ENCODE measurements around the gene SERPINF2. TPM values are rescaled to one million over a fixed set of nuclear protein-coding genes. Genes with fewer than 3 reads are reported as not detected.
"Not testable (repeated sequence)": the region's sequence is repeated elsewhere in the genome, so short reads cannot be mapped to it uniquely, and the experiment has no call there.

The SERPINF2 gene
- total and polyA plus RNA-seq, 8 donors = 2.6 to 32.6 (median 3.5) TPM

GRCh38 chr17:1792495-1793446 lies 50.1 kb downstream of the SERPINF2 start:
- DNase-seq (no peak), ATAC-seq (no peak)
- TF ChIP-seq CTCF (IDR thresholded peaks at IDR 0.05) = no peak
- no peaks in the 10 kb centered on the region for H3K27me3 ChIP-seq
- intact Hi-C loops (cut with DNase I) = no loop called here
- H3K4me3 ChIP-seq = no peak overlapping the region
- no peak overlapping the region for H3K27ac ChIP-seq
- peaks cover 0 to 8% of the 10 kb centered on the region in 2 donors for H3K36me3 ChIP-seq
- no peaks in the 10 kb centered on the region for H3K9me3 ChIP-seq
- peaks cover under 1 to 4% of the 10 kb centered on the region in 2 donors for H3K4me1 ChIP-seq

- no peak overlapping the region for H3K27ac ChIP-seq
- intact Hi-C loops (cut with DNase I) = no loop called here
These were observed 50.8 kb downstream of the SERPINF2 start for GRCh38 chr17:1793447-1793806.

GRCh38 chr17:1796800-1797199 lies 54.1 kb downstream of the SERPINF2 start:
- Histone ChIP-seq H3K9me3 (no peaks in the 10 kb centered on the region), H3K36me3 (peaks cover 0 to 36% of the 10 kb centered on the region in 2 donors), H3K27ac (no peak overlapping the region), H3K4me3 (no peak overlapping the region), H3K4me1 (no peaks in the 10 kb centered on the region), H3K27me3 (no peaks in the 10 kb centered on the region)
- DNase-seq = no peak
- intact Hi-C loops (cut with DNase I) = no loop called here
- no peak for TF ChIP-seq CTCF (IDR thresholded peaks at IDR 0.05)
- no peak for ATAC-seq

More at GRCh38 chr17:1793447-1793806, 50.8 kb downstream of the SERPINF2 start:
- peaks cover 0 to 15% of the 10 kb centered on the region in 2 donors for H3K36me3 ChIP-seq
- no peaks in the 10 kb centered on the region for H3K9me3 ChIP-seq
- TF ChIP-seq CTCF (IDR thresholded peaks at IDR 0.05) = no peak
- no peaks in the 10 kb centered on the region for H3K27me3 ChIP-seq
- no peaks in the 10 kb centered on the region for H3K4me1 ChIP-seq
- H3K4me3 ChIP-seq = no peak overlapping the region
- no peak for ATAC-seq
- DNase-seq = no peak

- no peak for TF ChIP-seq CTCF (IDR thresholded peaks at IDR 0.05)
- H3K27ac ChIP-seq = no peak overlapping the region
- peaks cover 0 to 32% of the 10 kb centered on the region in 2 donors for H3K36me3 ChIP-seq
- H3K27me3 ChIP-seq = no peaks in the 10 kb centered on the region
- no peaks in the 10 kb centered on the region for H3K9me3 ChIP-seq
- H3K4me1 ChIP-seq = no peaks in the 10 kb centered on the region
- ATAC-seq (no peak), DNase-seq (no peak)
- intact Hi-C loops (cut with DNase I) = no loop called here
- no peak overlapping the region for H3K4me3 ChIP-seq
These were observed 54.7 kb downstream of the SERPINF2 start for GRCh38 chr17:1797323-1797722.

GRCh38 chr17:1797846-1798245 lies 55.2 kb downstream of the SERPINF2 start:
- intact Hi-C loops (cut with DNase I); ATAC-seq: not testable (repeated sequence)

More at GRCh38 chr17:1797846-1798245, 55.2 kb downstream of the SERPINF2 start:
- H3K4me1 ChIP-seq, DNase-seq, H3K4me3 ChIP-seq, H3K9me3 ChIP-seq, H3K27me3 ChIP-seq, H3K27ac ChIP-seq: not testable (repeated sequence)
- H3K36me3 ChIP-seq = peaks cover 0 to 34% of the 10 kb centered on the region in 2 donors
